GM18520 (cell line): Measurements from ENCODE around the gene GJC2.

Source experiments
- ATAC-seq: cut with Tn5 transposase; IDR thresholded peaks from one replicate; pipeline ENCODE4 v1.9.1; 2021; ENCODE audit not compliant: unreplicated experiment

The GJC2 gene

DNA sequence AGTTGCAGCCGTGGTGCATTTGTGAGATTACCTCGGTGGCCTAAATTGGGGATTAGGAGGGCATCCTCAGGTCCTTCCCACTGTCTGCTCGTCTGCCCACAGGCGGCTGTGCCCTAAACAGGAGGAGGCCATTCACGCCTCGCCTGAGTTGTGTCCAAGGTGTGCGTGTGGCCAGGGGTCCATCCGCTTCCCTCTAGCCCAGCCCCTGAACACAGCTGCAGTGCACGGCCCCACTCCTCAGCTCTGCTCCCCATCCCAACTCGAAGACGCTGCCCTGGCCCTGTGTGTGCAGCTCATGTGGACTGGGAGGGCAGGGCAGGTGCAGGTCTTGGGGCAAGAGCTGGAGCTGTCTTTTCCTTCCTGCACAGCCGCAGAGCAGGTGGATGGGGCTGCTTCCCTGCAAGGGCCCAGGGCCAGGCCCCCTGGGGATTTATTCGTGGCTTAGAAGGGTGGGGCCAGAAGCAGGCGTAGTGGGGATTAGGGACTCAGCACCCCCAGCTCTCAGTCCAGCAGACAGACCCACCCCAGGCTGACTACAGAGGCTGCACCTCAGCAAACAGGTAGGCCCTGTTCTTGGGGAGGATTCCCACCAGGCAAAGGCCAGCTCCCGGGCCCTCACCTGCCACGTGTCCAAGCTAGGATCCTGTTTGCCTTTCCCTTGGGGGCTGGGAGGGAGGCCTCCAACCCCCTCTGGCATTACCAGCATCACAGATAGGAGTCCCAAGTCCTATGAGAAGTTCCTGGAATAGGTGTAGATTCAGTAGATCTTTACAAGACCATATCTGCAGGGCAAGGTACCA, 5.3 kb upstream of the GJC2 start:
- no peak for ATAC-seq

DNA sequence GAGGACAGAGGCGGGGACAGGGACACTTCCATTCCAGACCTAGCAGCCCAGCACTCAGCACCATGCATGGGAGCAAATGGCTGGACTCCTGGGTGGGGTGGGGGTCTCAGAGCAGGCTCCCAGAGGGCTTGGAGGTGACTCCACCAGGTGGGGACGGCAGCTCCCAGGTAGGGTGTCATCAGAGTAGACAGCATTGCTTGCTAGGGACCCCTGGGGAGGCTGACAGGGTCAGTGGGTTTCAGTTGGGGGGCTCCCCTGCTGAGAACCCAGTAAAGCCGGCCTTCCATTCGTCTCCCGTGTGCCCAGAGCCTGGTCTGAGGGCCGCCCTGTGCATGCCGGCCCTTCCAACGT, 4.8 kb upstream of the GJC2 start:
- ATAC-seq = no peak

DNA sequence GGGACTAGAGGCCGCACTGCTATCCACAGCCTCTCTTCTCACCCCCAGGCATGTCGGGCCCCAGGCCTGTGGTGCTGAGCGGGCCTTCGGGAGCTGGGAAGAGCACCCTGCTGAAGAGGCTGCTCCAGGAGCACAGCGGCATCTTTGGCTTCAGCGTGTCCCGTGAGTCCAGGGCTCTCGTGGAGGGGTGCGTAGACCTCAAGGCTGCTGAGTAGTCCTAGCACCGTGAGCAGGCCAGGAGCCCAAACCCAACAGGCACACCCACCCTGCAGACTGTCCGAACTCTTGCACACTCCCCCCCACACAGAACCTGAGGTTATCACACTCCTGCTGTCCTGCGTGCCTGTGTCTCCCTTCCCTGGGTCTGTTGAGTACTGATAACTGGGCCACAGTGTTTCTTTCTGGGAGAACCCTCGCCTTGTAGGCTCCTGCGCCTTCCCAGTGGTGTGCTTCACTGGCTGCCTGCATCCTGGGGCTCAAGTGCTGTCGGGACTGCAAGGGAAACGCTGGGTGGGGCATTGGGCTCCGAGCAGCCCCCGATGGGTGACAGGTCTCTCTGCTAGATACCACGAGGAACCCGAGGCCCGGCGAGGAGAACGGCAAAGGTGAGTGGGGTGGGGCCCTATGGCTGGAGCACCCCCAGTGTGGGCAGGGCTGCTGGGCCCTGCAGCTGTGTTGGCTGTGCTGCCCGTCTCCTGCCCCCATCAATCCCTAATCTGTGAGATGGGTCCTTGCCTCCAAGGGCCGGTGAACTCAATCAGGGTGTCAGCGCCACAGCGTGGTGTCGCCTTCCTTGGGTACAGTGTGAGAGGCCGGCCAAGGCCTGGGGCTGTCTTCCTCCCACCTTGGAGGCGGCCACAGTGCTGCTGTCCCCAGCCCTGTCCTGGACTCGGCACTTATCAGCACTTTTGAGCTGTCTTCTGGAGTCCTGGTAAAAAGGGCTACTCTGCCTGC, 4.0 kb upstream of the GJC2 start:
- no peak for ATAC-seq

DNA sequence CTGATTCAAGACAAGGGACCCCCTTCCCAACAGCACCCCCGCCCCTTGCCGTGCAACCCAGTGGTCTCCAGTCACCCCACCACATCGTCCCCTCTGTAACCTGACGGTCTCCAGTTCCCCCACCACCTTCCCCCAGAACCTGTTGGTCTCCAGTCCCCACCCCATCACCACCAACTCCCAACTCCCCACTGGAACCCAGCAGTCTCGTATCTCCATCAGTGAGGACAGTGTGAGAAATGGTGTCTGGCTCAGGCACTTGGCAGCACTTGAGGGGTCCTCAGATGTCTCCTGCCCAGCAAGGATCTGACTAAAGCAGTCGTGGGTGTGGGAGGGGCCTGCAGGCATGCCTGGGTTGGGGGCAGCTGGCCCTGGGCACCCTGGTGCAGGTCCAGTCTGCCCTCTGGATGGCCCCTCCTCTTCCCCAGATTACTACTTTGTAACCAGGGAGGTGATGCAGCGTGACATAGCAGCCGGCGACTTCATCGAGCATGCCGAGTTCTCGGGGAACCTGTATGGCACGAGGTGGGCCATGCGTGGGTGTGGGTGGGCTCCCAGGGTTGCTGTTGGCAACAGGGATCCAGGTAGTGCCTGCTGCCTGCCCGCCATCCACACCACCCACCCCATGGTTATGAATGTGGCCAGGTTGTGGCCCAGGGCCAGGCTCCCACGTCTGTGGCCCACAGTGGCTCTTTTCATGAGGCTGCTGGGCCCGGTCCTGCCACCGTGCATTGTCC, 3.1 kb upstream of the GJC2 start:
- ATAC-seq = no peak

DNA sequence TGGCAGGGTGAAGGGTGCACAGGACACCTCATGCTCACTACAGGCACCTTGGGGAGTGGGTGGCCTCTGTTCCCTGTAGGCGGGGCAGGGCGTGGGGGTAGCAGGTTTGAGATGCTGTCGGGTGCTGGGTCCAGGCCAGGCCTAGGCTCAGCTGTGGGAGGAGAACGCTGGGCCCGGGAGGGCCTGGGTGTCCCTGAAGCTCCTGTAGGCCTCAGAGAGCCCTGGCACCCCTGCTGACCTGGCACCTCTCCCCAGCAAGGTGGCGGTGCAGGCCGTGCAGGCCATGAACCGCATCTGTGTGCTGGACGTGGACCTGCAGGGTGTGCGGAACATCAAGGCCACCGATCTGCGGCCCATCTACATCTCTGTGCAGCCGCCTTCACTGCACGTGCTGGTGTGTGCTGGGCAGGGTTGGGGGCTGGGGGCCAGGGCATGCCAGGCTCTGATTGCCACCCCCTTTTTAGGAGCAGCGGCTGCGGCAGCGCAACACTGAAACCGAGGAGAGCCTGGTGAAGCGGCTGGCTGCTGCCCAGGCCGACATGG, 2.5 kb upstream of the GJC2 start:
- ATAC-seq = no peak

DNA sequence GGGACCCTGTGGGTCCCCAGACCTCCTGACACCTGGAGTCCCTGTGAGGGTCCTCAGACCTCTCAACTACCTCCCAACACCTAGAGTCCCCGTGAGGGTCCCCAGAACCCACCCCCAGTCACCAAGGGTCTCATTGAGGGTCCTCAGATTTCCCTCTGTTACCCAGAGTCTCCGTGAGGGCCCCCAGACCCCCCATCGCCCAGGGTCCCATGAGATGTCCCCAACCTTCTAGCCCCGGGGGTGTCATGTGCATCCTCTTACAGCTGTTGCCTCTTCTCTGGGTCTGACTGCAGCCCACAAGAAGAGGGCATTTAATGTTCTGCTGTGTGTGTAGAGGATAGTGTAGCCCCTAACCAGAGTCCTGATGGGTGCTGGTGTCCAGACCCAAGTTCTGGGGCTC, 2.0 kb upstream of the GJC2 start:
- no peak for ATAC-seq

DNA sequence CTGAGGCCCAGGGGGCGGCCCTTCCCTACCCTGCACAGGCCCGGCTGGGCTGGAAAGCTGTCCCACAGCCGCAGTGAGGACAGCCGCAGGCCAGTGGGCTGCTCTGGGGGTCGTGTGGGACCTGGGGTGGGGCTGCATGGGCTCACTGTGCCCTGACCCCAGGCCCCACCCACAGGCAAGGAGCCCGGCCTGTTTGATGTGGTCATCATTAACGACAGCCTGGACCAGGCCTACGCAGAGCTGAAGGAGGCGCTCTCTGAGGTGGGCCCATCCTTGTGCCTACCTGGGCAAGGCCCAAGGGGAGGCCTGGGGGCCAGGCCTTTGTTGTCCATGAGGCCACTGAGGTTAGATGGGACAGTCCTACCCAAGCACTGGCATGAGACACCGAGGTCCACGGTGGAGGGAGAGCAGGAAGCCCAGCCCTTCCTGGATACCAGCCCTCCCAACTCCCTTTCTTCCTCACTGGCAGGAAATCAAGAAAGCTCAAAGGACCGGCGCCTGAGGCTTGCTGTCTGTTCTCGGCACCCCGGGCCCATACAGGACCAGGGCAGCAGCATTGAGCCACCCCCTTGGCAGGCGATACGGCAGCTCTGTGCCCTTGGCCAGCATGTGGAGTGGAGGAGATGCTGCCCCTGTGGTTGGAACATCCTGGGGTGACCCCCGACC, 1.4 kb upstream of the GJC2 start:
- no peak for ATAC-seq

DNA sequence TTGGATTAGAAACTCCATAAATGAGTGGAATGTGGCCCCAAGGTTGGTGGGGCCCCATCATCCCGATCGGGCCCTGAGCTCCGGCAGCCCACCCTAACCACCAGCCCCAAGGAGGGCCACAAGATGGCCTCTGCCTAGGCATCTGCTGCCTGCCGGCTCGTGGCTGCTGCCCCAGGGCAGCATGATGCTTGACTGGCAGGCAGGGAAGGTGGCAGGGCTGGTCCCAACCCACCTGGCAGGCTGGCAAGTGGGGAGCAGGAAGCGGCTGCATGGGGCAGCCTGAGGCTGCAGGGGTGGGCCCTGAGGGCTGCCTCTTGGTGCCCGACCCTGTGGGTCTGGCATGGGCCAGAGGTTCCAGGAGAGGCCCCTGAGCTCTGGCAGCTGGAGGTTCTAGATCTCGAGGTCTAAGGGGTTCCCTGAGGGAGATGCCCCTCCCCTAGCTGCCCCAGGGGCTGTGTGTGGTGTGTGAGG, 760 bp upstream of the GJC2 start:
- ATAC-seq = no peak

DNA sequence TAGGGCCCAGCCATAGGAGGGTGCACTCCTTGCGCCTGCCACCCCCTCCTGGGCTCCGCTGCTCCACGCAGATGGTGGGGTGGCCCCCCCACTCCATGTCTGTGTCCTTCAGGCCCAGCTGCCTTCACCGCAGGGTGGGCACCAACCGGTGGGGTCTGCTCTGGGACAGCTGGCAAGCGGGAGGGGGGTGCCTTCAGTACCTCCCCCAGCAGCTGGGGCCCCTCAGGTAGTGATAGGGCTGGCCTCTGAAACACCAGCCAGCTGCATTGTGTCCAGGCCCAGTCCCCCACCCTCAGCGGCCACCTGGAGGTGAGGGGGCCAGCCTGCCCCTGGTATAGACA, 360 bp downstream of the GJC2 start:
- ATAC-seq = no peak

DNA sequence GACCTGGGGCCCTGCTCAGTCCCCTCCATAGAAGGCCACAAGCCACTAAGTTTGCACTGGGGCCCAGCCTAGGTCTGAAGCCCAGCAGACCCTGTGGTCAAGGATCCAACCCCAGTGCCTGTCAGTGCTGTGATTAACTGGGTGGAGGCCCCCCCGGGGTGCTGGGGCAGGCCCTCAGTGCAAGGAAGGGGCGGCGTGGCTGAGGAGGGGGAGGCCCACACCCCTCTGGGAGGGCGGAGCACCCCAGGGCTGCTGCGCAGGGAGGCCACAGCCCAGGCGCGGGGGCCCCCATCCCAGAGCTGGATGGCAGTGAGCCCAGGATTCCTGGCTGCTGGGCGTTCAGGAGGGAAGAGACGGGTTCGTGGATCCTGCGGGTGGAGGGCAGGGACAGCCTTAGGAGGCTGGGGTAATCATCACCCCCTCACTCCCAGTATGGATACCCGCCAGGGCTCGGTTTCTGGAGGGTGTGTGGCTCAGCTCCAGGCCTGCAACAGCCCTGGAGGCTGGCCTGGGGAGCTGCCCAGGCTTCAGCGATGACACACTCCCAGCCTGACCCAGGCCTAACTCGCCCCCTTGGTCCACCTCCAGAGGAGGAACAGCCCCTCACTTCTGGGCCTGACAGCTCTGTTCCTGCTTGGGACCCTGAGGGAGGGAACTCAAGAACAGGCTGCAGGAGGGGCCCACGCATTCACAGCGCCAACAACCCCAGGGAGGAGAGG, 890 bp downstream of the GJC2 start:
- no peak for ATAC-seq

DNA sequence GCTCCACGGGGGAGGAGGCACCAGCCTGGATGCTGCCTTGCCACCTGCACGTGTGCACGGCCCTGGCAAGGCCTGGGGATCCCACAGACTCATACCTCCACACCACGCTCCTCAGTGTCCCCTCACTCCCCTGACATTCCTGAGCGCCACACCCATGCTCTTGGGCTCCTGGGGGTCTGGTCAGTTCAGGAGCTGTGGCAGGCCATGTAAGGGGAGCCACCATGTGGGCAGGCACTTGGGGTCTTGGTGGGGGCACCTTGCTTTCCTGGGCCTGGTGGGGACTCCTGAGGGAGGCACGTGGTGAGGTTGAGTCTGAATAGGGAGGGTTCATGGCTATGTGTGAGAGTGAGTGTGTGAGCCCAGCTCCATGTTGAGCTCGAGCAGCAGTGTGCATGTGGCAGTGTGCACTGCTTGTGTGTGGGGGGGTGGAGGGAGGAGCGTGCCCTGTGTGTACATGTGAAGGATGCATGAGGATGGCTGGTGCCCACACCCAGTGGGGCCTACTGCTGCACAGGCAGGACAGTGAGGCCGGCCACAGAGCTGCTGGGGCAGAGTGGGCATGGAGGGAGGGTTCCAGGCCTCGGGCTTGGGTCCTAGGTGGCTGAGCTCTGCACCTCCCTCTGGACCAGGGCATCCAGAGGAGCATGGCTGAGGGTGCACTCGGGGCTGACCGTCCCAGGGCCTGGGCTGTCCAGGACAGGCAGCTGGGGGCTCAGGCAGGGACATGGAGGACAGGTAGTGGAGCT, 1.6 kb downstream of the GJC2 start:
- ATAC-seq = no peak

DNA sequence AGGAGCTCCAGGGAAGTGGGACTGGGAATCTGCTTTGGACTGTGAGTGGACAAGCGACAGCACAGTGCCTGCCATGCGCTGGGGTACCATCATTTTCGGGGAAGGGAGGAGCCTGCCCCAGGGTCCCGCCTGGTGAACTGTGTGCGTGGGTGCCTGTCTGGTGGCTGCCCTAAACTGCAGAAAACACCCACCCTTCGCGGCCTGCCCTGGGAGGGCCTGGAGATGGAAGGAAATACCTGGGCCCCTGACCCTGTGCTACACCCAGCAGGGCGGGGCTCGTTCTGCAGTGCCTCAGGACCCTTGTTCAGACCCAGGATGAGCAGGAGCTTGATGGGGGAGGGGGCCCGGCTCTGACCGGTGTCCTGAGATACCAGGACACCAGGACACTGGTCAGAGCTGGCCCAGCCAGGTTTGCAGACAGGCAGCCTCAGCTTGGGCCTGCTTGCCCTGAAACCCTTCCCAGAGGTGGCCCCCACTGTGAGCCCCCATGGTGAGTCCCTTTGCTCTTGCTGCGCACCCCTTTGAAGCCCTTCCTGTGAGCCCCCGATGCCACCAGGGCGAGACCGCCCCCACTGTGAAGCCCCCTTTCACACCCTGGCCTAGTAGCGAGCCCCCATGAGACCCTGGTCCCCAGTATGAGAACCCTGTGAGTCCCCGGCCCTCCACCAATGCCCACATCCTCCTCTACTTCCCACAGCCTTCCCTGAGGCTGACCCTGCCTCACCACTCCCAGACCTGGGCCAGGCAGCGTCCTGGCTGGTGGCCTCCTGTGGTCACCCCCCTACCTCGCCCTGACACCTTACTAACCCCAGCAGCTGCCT, 2.6 kb downstream of the GJC2 start:
- ATAC-seq = no peak

DNA sequence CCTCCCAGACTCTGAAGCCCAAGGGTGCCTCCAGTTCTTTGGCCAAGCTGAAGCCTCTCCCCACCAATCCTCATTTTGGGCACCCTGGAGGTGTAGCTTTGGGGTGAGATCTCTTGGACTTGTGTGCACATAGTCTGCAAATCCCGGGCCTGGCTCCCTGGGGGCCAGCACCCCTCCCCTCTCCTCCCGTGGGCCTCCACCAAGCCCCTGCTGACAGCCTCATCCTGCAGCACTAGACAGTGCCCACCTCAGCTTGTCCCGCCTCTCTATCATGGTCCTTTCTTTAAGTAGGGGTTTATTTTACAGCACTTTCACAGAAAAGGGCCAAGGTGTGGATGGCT, 3.2 kb downstream of the GJC2 start:
- no peak for ATAC-seq

DNA sequence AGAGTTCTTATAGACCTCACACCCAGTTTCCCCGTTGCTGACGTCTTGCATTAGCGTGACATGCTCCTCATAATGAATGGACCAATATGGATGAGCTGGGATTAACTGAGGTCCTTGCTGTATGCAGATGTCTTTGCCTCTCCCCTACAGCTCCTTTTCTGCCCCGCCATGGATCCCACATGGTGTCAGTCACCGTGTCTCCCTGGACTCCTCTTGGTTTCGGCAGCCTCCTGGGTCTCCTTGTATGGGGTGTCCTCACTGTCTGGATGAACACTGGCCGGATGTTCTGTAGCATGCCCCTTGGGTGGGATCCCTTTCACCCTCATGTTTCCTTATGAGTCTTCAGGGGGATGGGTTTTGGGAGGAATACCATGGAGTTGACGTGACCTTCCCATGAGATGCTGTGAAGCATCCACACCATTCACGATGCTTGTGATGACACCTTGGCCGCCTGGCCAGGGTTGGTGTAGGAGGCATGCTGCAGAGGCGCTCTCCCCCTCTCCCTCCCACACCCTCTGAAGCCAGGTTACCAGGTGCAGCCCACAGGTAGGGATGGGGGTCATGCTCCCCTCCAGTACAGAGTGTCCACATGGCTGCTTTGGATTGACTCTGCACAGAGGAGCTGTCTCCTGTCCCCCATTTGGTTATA, 4.4 kb downstream of the GJC2 start:
- no peak for ATAC-seq

DNA sequence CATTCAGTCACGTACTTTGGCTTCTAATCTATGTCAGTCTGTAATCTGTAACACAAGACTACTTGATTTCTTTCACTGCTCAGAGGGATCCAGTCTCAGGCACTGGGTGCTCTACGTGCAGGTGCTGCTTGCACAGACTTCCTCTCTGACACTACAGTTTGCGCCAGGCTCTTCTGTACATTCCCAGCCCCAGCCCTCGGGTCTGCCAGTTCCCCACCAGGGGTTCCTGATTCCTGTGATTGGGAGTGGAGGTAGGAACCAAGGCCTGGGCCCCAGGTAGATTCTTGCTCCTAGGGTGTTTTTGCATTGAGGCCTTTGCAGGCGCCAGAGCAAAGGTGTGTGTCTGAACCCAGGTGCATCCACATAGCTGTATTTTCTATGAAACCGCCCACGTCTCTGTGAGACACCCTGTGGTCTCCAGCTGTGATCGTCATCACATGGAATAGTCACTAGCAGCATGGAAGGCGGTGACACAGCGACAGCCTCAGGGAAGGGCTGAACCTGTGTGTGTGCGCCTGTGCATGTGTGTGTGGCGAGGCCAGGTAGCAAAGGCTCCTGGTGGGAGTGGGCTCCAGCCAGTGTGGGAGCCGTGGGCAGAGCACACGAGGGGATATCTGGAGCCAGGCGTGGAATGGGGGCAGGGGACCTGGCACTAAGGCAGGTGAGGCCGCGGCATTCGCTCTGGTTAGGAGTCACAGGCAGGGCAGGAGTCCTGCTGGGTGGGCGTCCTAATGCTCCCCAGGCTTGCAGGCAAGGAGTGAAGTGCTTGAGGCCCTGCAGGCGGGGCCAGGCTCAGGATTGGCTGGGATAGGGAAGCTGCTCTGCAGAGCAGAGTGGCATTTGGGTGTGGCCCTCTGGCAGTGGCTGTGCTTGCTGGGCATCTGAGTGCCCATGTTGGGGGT, 5.2 kb downstream of the GJC2 start:
- ATAC-seq = no peak

DNA sequence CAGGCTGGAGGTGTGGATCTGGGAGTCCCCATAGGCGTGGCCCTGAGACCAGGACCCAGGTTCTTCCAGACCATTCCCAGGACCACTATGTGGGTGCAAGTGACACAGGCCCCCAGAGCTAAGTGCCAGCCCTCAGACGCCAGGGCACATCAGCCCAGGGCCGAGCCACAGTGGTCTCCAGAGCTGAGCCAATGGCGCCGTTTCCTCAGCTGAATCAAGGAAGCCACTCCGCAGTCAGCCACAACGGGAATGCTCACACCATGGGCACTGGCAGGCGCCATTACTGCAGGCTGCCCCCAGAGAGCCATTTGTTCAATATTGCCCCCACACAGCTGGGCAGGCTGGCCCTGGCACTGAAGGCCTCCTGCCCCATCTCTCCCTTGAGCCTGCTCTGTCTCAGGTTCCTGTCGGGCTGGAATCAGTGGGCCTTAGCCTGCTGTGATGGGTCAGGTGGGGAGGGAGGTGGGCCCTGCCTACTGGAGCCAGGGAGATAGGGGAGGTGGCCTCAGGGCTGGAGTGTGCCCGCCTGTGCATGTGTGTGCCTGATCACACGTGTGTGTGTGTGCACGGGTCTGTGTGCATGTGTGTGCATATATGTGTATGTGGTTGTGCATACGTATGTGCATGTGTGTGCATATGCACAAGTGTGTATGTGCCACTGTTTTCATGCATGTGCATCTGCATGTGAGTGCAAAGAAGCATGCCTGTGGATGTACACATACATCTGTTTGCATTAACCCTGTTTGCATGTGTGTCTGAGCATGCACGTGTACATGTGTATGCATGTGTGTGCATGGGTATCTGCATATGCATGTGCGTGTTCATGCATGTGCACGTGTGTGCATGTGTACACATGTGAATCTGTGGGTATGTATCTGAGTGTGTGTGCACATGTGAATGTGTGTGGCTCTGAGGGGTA, 6.1 kb downstream of the GJC2 start:
- ATAC-seq = no peak
